ENCODE data around the gene SASH1. TPM values are rescaled to one million over a fixed set of nuclear protein-coding genes. Genes with fewer than 3 reads are reported as not detected.

Gene SASH1
- total RNA-seq, 2 donors from 2014 or later, result 80.8 to 99.4 TPM

DNA sequence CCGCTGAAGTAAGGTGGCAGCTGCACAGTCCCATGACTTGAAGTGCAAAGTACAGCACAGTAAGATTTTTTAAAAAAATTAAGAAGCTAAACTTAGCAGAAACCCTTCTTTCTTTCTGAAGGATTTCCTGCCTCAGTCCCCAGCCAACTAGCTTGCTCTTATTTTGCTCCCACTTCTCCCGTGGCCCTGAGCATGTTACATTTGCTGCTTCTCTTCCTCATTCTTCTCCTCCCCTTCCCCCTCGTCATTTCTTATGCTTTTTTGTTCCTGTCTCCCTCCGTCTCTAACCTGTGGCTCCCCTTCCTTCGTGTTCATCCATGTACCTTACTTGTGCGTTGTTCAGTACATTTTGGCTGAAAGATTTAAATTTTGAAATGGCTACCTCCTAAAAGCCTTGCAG, 123.0 kb downstream of the SASH1 start:
- intact Hi-C loops (cut with DNase I), result loop anchor here in 1 of 2 donors (10.0 kb wide), 1 partner anchor 291 kb away; no protein-coding TSS in a partner anchor

DNA sequence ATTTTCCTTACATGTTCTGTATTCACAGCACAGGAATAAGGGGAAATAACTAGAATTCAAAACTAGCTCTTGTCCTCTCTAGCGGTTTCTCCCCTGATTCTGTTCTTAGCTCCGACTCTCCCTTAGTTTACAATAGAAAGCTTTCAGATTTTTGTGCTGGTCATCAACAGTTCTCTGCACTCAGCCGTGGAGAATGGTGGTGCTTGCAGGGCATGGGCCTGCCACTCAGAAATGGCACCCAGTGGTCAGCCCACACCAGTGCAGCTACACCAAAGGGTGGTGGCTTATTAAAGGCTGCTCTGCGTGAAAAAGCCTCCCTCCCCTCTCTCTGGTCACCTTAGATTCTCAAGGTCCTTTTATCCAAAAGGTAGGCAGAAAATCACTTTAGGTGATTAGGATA, 123.5 kb downstream of the SASH1 start:
- no peak for DNase-seq (ENCODE audit: low spot score)
- intact Hi-C loops (cut with DNase I), result loop anchor here in 1 of 2 donors (10.0 kb wide), 1 partner anchor 291 kb away; no protein-coding TSS in a partner anchor

More for the DNA sequence above, 123.0 kb downstream of the SASH1 start:
- no peak for DNase-seq (ENCODE audit: low spot score)

DNA sequence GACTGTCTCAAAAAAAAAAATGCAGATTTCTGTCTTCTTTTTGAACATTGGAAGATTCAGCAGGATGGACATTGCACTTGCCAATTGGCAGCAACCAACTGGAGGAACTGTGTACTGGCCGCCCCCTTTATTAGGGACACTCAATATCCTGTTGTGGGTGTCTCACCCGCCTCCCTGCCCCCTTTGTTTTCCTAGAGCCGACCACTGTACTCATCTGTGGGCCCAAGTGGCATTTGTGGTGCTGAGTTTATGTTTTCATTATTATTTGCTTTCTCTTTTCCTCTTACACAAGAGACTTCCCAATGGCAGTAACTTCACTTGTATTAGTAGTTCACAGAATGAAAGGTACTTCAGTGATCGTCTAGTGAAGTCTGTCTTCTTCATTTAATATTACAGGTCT, 125.3 kb downstream of the SASH1 start:
- DNase-seq (ENCODE audit: low spot score), result no peak
- intact Hi-C loops (cut with DNase I), result loop anchor here in 1 of 2 donors (10.0 kb wide), 1 partner anchor 293 kb away; no protein-coding TSS in a partner anchor

DNA sequence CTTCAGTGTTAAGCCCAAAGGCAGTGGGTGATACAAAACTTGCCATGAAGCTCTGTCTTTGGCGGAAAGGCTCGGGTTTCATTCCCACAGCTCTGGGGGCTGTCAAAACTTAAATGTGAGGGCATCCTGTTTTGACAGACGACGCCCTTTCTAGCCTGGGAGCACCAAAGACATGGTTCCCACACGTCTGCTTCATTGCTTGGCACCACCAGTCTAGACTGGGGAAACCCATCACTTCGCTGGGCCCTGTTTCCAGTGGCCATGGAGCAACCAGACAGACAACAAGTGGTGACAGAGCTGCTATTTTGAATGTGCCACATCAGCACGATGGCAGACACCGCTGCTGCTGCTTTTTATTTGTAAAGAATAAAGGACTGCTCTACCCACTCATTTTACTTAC, 127.5 kb downstream of the SASH1 start:
- no peak for DNase-seq (ENCODE audit: low spot score)
- intact Hi-C loops (cut with DNase I), result no loop called here

DNA sequence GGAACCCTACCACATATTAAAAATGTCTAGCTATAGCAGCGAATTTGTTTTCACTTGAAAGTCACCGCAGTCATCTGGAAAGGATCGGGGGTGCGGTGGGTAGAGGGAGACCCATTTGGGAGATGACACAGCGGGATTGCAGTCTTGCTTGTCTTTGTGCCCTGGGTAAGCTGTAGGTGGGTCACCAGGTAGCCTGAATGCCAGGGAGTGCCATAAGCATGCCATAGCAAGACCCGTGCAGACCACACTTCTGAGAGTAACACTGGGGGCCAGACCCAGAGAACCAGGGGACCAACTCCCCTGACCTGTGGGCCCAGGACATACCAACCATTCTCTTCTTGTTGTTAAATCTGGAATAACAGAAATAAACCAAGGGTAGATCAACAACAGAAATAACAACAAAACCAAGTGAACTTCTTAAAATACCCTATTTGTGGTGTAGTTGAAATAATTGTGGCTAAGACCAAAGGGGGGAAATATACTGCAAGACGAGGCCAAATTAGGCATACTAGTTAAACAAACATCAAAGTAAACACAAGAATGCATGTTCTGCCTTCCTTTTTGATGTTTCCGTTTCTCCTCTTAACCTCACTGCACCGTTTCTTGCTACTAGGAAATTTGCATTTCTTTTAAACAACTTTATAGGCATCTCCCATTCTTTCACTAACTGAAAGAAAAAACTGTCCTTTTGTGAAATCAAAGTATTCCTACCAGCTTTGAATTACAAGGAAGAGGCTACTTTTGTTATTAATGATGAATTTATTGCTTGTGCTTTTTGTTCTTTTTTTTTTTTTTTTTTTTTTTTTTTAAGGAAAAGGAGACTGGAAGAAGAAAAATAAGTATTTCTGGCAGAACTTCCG, 128.2 kb downstream of the SASH1 start:
- intact Hi-C loops (cut with DNase I), result no loop called here
- no peak for DNase-seq (ENCODE audit: low spot score)

DNA sequence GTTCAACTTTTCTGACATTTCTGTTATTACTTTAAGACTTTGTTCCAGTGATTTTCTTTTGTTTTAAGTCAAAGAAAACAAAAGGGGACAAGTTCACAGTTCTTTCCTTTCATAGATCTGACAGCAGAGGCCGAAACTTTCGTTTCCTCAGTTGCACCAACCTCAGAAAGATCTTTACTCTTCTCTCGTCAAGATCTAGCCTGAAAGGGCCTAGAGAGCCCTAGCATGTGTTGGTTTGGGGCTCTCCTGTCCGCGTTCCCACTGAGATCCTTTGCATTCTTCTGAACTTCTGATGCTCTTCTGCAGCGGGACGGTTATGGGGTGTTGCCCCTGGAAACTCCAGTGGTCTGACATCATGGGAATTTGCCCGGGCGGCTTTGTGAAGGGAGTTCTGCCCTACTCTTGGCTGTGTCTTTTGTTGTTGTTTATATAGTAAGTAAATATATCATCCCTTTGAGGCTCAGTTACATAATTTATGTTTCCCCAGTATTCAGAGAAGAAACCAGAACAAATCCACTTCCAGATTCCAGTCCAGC, 129.1 kb downstream of the SASH1 start:
- intact Hi-C loops (cut with DNase I), result no loop called here
- DNase-seq (ENCODE audit: low spot score), result no peak

DNA sequence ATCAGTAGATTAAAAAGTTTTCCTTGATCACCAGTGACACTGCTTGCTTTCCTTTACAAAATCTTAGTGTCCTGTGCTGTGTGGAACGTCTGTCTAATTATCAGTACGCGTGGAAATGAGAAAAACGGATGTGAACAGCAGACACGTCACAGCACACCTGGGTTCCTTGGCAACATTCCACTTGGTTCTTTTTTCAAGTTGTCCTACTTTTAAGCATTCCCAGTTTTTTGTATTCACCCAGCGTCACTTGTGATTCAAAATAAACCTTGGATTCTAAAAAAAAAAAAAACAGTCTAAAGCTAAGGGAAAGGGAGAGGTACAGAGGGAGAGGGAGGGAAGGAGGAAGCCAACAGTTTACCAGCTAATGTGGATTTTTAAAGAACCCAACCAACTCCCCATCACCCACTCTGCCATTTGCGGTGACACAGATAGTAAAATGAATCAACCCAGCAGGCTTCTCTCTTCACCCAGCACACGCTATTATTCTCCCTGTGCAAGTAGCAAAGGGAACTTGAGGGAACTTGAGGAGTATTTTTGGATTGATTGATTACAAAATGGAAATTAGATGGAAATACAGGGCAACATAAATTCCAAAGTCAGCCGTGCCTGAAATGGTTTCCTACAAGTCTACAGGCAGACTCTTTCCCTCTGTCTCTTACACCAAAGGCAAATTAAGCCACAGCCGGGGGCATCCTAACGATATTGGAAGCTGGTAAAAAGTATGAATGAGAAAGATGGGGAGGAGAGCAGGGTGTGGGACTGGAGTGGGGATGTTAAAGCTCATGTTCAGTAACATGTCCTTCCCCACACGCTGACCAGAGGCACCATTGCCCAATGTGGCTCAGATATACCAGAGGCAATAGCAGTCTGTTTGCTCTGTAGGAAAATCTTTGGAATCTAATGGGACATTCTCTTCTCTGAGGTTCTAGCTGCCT, 129.8 kb downstream of the SASH1 start:
- no peak for DNase-seq (ENCODE audit: low spot score)
- intact Hi-C loops (cut with DNase I), result loop anchor here in 1 of 2 donors (1.0 kb wide), 1 partner anchor 9 kb away; no protein-coding TSS in a partner anchor

DNA sequence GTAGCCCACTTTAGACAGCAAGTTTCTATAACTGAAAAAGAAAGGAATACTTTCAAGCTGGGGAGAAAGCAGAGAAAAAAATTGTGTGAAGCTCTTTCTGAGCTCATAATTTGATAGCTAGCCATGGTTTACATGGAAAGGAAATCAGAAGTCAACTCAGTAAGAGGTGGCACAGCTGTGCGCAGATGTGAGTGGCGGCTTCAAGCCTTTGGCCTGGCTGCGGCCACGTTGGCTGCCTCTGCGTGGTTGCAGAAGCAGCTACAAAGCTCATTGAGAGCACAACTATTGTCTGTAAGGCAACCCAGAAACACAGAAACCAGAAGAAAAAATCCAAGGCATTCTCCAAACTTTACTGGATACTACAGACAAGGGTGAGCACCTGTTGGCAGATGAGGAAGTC, 136.9 kb downstream of the SASH1 start:
- intact Hi-C loops (cut with DNase I), result no loop called here
- no peak for DNase-seq (ENCODE audit: low spot score)

DNA sequence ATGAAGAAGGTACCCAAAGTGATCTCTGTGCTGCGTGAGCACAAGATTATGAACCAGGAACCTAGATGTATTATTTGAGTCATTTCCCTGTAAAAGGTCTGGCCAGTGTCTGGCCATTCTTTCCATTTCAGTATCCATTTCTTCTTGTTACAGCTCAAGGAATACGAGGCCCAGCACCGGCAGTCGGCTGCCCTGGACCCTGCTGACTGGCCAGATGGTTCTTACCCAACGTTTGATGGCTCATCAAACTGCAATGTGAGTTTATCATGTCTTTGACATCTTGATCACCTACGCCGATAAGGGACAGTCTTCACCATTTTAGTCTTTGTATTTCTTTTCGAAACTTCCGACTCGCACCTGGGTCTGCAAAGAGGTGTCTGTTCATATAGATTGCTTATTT, 144.8 kb downstream of the SASH1 start:
- DNase-seq (ENCODE audit: low spot score), result no peak
- intact Hi-C loops (cut with DNase I), result no loop called here

DNA sequence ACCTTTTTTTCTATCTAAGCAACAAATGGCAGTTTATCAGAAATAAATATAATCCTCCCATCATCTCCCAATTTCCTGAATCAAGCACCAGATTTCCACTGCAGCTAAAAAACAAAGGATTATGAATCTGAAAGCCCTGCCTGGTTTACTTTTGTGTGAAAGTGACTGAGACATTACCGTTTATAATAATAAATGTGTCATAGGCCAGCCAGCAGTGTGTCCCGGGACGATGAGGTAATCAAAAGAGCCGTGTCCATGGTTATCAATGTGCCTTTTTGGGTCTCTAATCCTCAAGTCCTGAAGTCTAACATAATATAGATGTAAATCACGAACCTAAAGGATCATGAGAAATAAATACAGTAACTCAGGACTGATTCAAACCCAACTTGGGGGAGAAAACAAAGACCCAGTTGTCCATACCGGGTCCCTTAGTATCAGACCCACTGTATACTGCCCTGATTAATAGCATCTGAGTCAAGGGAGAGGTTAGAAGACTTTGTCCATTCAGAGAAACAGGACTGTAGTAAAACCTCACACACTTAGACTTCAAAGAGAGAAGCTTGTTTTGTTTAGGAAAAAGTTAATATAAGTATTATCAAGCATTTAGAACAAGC, 149.1 kb downstream of the SASH1 start:
- no peak for DNase-seq (ENCODE audit: low spot score)

DNA sequence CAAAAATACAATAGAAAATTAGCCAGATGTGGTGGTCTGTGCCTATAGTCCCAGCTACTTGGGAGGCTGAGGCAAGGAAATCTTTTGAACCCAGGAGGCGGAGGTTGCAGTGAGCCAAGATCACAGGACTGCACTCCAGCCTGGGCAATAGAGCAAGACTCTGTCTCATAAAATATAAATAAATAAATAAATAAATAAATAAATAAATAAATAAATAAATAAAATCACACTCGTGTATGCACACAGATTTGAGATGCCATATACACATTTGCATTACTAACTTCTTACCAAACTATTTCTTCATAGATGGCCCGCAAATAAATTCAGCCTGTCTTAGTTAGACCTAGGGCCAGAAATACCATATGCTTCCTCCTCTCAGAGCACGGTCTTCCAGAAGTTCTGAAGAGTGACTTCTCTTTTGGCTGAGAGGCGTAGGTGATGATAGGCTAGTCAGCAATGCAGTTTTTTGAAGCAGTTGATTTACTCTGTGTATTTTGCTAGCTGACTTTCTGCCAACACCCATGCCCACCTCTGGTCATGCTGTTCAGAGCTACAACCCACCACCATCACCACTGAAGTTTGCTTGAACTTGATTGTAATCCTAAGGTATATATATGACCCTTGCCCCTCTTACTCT, 150.1 kb downstream of the SASH1 start:
- DNase-seq (ENCODE audit: low spot score), result no peak
- intact Hi-C loops (cut with DNase I), result no loop called here

More for the DNA sequence above, 149.1 kb downstream of the SASH1 start:
- intact Hi-C loops (cut with DNase I), result no loop called here

DNA sequence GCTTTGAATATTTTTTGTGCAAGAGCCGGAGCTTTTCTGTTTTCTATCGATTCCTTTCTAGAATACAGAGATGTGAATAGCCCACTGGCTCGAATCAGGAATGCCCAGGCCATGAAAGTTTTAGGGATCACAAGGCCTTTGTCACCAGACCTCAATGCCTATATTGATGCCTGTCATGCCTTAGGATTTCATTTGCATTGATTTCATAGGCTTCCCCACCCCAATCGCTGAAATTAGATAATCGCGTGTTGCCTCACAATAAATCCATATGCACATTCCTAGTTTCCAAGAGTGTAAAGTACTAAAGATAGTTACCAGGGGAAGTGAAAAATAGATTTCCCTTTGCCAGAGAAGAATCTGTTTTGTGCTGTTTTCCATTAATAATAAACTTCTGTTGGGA, 150.8 kb downstream of the SASH1 start:
- intact Hi-C loops (cut with DNase I), result no loop called here
- no peak for DNase-seq (ENCODE audit: low spot score)

DNA sequence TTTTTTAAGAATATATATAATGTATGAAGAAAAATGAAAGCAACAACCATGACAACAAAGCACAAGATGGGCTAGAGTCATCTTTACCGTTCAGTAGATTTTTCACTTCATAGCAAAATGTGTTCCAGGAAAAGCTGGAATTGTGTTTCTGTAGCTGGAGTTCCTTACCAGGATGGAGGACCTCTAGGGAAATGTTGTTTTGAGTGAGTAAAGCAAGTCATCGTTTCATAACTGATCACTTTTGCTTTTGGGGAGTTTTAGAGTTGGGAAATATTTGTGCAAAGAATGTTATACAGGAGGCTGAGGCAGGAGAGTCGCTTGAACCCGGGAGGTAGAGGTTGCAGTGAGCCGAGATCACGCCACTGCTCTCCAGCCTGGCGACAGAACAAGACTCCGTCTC, 151.6 kb downstream of the SASH1 start:
- intact Hi-C loops (cut with DNase I), result no loop called here
- DNase-seq (ENCODE audit: low spot score), result no peak

DNA sequence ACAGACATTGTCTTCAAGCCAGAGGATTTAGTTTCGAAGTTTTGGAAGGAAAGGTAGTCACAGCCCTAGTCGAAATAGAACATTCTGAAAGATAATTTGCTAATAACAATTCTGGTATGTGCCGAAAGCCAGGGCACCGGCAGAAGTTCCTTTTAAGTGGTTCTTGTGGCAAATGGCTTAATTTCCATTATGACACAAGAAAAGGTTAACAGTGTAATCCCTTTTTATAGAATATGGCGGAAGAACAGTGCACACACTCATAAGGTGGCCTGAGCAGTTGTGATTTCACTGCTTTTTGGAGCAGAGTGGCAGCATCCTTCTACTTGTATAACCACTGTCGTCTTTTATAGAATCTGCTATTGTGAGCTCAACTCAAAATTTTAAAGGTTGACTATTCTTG, 152.4 kb downstream of the SASH1 start:
- intact Hi-C loops (cut with DNase I), result no loop called here
- no peak for DNase-seq (ENCODE audit: low spot score)

DNA sequence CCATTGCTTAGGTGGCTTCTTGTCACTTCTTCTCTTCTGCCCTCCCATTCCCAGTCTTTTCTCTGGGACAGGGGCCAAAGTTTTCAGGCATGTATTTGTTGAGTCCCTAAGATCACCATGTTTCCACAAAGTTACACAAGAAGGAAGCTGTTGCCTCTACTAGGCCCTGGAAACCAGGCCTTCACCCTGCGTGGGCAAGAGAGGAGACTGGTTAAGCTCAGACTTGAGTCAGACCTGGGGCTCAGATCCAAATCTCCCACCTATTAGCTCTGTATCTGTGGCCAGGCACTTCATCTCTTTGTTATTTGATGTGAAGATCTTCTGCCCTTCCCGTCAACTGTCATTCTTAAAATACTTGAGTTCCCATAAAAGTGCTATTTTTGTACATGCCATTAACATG, 154.6 kb downstream of the SASH1 start:
- intact Hi-C loops (cut with DNase I), result no loop called here
- DNase-seq (ENCODE audit: low spot score), result no peak

DNA sequence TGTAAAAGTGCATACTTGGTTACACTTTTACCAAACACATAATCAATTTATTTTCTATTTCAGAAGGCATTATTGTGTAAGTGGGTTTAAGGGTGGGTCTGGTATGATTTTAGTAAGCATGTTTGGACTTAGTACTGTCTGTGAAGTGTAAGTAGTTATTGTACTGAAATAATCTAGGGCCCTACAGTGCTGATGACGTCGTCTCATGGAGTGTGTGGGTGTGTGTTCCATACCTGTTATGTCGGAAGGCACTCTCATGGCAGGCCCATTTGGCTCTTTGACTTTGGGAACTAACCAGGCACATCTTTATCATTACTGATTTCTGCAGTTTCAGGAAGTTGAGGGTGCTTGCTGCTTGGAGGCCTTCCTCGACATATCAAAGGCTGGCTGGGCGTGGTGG, 155.1 kb downstream of the SASH1 start:
- DNase-seq (ENCODE audit: low spot score), result no peak
- intact Hi-C loops (cut with DNase I), result no loop called here

DNA sequence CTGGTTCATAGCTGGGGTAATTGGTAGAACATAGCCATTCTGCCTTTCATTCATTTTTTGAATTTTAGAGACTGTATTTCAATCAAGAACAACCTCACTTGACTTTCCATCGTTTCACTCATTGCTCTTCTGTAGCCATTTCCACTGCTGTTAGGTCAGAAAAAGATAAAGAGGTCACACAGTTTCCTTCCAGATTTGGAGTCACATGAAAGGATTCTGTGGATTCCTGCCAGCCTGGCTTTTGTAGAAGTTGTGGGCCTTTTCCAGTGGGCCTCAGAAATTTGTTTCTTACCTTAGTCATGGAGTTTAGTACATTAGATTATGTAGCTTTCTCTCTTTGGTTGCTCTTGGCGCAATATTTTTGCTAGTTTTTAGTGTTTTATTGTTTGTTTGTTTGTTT, 157.8 kb downstream of the SASH1 start:
- intact Hi-C loops (cut with DNase I), result no loop called here
- no peak for DNase-seq (ENCODE audit: low spot score)

DNA sequence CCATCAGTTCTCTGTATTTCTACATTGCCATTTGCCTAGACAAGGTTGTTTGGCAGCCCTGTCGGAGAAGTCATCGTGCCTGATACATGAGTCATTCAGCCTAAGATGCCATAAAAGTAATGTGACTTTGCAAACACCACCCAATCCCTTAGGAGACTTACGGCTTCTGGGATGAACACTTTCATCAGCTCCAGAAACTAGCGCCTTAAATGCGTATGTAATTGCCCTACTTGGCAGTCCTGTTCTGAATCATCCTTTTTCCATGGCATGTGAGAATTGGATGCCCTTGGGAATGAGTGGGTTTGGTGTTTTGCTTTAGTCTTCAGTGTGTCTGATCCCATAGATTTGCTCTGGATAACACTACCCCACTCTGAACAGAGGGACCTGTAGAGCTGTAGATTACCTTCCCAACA, 158.5 kb downstream of the SASH1 start:
- intact Hi-C loops (cut with DNase I), result no loop called here
- peak; percentile 81 for DNase-seq (ENCODE audit: low spot score)
